ENCODE results near the gene VEPH1. TPM values are rescaled to one million over a fixed set of nuclear protein-coding genes. Genes with fewer than 3 reads are reported as not detected.

The VEPH1 gene
- total RNA-seq, 1 donor from 2014 or later, result 2.2 TPM

- Mint-ChIP-seq H3K4me1 (ENCODE audit: low read depth) (peaks cover 15% of the 10 kb centered on the region), H3K9me3 (ENCODE audit: low read depth) (peaks cover 3% of the 10 kb centered on the region), H3K4me3 (ENCODE audit: unreplicated experiment) (no peak overlapping the region), H3K36me3 (ENCODE audit: low read depth) (no peaks in the 10 kb centered on the region), H3K27me3 (ENCODE audit: low read depth) (no peaks in the 10 kb centered on the region), H3K27ac (ENCODE audit: unreplicated experiment) (peak overlapping the region; percentile 9)
- no peak for DNase-seq (ENCODE audit: low spot score)
- TF ChIP-seq CTCF (IDR thresholded peaks at IDR 0.05), result no peak
These were observed 127.8 kb downstream of the VEPH1 start for GRCh38 chr3:157375342-157375986.

- Mint-ChIP-seq H3K4me1 (ENCODE audit: low read depth) (peaks cover 21% of the 10 kb centered on the region), H3K4me3 (ENCODE audit: unreplicated experiment) (no peak overlapping the region), H3K36me3 (ENCODE audit: low read depth) (no peaks in the 10 kb centered on the region)
These were observed 128.3 kb downstream of the VEPH1 start for GRCh38 chr3:157374933-157375332.

GRCh38 chr3:157373783-157374182 is 129.4 kb downstream of the VEPH1 start:
- no peaks in the 10 kb centered on the region for H3K36me3 Mint-ChIP-seq (ENCODE audit: low read depth)
- H3K4me1 Mint-ChIP-seq (ENCODE audit: low read depth), result peaks cover 30% of the 10 kb centered on the region
- no peak overlapping the region for H3K4me3 Mint-ChIP-seq (ENCODE audit: unreplicated experiment)
- H3K9me3 Mint-ChIP-seq (ENCODE audit: low read depth), result peaks cover 3% of the 10 kb centered on the region
- no peaks in the 10 kb centered on the region for H3K27me3 Mint-ChIP-seq (ENCODE audit: low read depth)
- no peak for DNase-seq (ENCODE audit: low spot score)
- TF ChIP-seq CTCF (IDR thresholded peaks at IDR 0.05), result no peak
- H3K27ac Mint-ChIP-seq (ENCODE audit: unreplicated experiment), result no peak overlapping the region

More at GRCh38 chr3:157374933-157375332, 128.3 kb downstream of the VEPH1 start:
- DNase-seq (ENCODE audit: low spot score), result no peak
- Mint-ChIP-seq H3K9me3 (ENCODE audit: low read depth) (peaks cover 3% of the 10 kb centered on the region), H3K27me3 (ENCODE audit: low read depth) (no peaks in the 10 kb centered on the region), H3K27ac (ENCODE audit: unreplicated experiment) (no peak overlapping the region)
- no peak for TF ChIP-seq CTCF (IDR thresholded peaks at IDR 0.05)

- Mint-ChIP-seq H3K36me3 (ENCODE audit: low read depth) (no peaks in the 10 kb centered on the region), H3K4me1 (ENCODE audit: low read depth) (peaks cover 32% of the 10 kb centered on the region), H3K9me3 (ENCODE audit: low read depth) (peaks cover 3% of the 10 kb centered on the region), H3K27me3 (ENCODE audit: low read depth) (no peaks in the 10 kb centered on the region), H3K27ac (ENCODE audit: unreplicated experiment) (no peak overlapping the region), H3K4me3 (ENCODE audit: unreplicated experiment) (no peak overlapping the region)
- no peak for DNase-seq (ENCODE audit: low spot score)
- TF ChIP-seq CTCF (IDR thresholded peaks at IDR 0.05), result no peak
These were observed 132.3 kb downstream of the VEPH1 start for GRCh38 chr3:157370867-157371266.

- H3K27me3 Mint-ChIP-seq (ENCODE audit: low read depth), result no peaks in the 10 kb centered on the region
- no peak for TF ChIP-seq CTCF (IDR thresholded peaks at IDR 0.05)
- H3K4me3 Mint-ChIP-seq (ENCODE audit: unreplicated experiment), result no peak overlapping the region
- no peaks in the 10 kb centered on the region for H3K36me3 Mint-ChIP-seq (ENCODE audit: low read depth)
- H3K4me1 Mint-ChIP-seq (ENCODE audit: low read depth), result peaks cover 26% of the 10 kb centered on the region
- DNase-seq (ENCODE audit: low spot score), result no peak
- H3K27ac Mint-ChIP-seq (ENCODE audit: unreplicated experiment), result peak overlapping the region; percentile 83
- H3K9me3 Mint-ChIP-seq (ENCODE audit: low read depth), result peaks cover 3% of the 10 kb centered on the region
These were observed 133.3 kb downstream of the VEPH1 start for GRCh38 chr3:157369727-157370421.

Data from chondrocyte (in vitro differentiated cells).